Psoas muscle (tissue), 7 donors: ENCODE data around the gene KRTAP4-11. TPM values are rescaled to one million over a fixed set of nuclear protein-coding genes. Genes with fewer than 3 reads are reported as not detected.

Experiments used
- polyA plus RNA-seq, 3 donors: library from polyadenylated mRNA; stranded (reverse); fragments of 200-250 nt; gene quantifications; one replicate each; pipeline ENCODE4 v1.2.3, GENCODE V29; 2013
- total RNA-seq, 4 donors: library from RNA; stranded (reverse); fragmentation: NEBNext Ultra II Directional in 2 of 4; extraction: Animal tissue kit (Norgen Biotek cat#: 25700) in 2 of 4; gene quantifications; one replicate each; pipeline versions ENCODE4 v1.2.1 to v1.2.4, GENCODE V29; 2021 to 2023
- donor health status: healthy with polysubstance abuse.
- donor health status: DM: no; HTN: no; CAD: no; lungs with moderate emphysema.
- donor health status: Bipolar disorder and iron deficiency.
- donor health status: healthy.
- donor health status: DM: no; HTN: no; CAD: no.
- donor health status: DM: no; HTN: no; CAD: no.
- donor health status: DM: yes; HTN: yes; CAD: no.

The KRTAP4-11 gene
- total and polyA plus RNA-seq, 7 donors, result not detected

Other genes starting within 250 kb of the KRTAP4-11 start
Only the 30 nearest of the 38 such genes appear.
- not detected for gene KRT40, start 134.0 kb downstream of the KRTAP4-11 start, total RNA-seq
- not detected for gene KRT40, start 134.0 kb downstream of the KRTAP4-11 start, polyA plus RNA-seq
- not detected for gene KRTAP3-3, start 124.2 kb downstream of the KRTAP4-11 start, total RNA-seq
- not detected for gene KRTAP3-3, start 124.2 kb downstream of the KRTAP4-11 start, polyA plus RNA-seq
- gene KRTAP3-2, start 118.5 kb downstream of the KRTAP4-11 start, total RNA-seq, result not detected
- gene KRTAP3-2, start 118.5 kb downstream of the KRTAP4-11 start, polyA plus RNA-seq, result not detected
- gene KRTAP3-1, start 109.2 kb downstream of the KRTAP4-11 start, total RNA-seq, result not detected
- gene KRTAP3-1, start 109.2 kb downstream of the KRTAP4-11 start, polyA plus RNA-seq, result not detected
- not detected for gene KRTAP1-5, start 91.2 kb downstream of the KRTAP4-11 start, total RNA-seq
- not detected for gene KRTAP1-5, start 91.2 kb downstream of the KRTAP4-11 start, polyA plus RNA-seq
- not detected for gene KRTAP1-4, start 88.2 kb downstream of the KRTAP4-11 start, total RNA-seq
- not detected for gene KRTAP1-4, start 88.2 kb downstream of the KRTAP4-11 start, polyA plus RNA-seq
- not detected for gene KRTAP1-3, start 83.5 kb downstream of the KRTAP4-11 start, total RNA-seq
- gene KRTAP1-3, start 83.5 kb downstream of the KRTAP4-11 start, polyA plus RNA-seq, result not detected
- gene KRTAP1-1, start 76.9 kb downstream of the KRTAP4-11 start, total RNA-seq, result not detected
- gene KRTAP1-1, start 76.9 kb downstream of the KRTAP4-11 start, polyA plus RNA-seq, result not detected
- gene KRTAP2-1, start 71.1 kb downstream of the KRTAP4-11 start, total RNA-seq, result not detected
- gene KRTAP2-1, start 71.1 kb downstream of the KRTAP4-11 start, polyA plus RNA-seq, result not detected
- gene KRTAP2-2, start 63.1 kb downstream of the KRTAP4-11 start, total RNA-seq, result not detected
- not detected for gene KRTAP2-2, start 63.1 kb downstream of the KRTAP4-11 start, polyA plus RNA-seq
- not detected for gene KRTAP2-3, start 58.3 kb downstream of the KRTAP4-11 start, total RNA-seq
- gene KRTAP2-3, start 58.3 kb downstream of the KRTAP4-11 start, polyA plus RNA-seq, result not detected
- gene KRTAP2-4, start 52.5 kb downstream of the KRTAP4-11 start, total RNA-seq, result not detected
- not detected for gene KRTAP2-4, start 52.5 kb downstream of the KRTAP4-11 start, polyA plus RNA-seq
- gene KRTAP4-7, start 34.2 kb downstream of the KRTAP4-11 start, total RNA-seq, result not detected
- not detected for gene KRTAP4-7, start 34.2 kb downstream of the KRTAP4-11 start, polyA plus RNA-seq
- gene KRTAP4-8, start 20.2 kb downstream of the KRTAP4-11 start, total RNA-seq, result not detected
- gene KRTAP4-8, start 20.2 kb downstream of the KRTAP4-11 start, polyA plus RNA-seq, result not detected
- gene KRTAP4-16, start 16.2 kb downstream of the KRTAP4-11 start, total RNA-seq, result not detected
- gene KRTAP4-16, start 16.2 kb downstream of the KRTAP4-11 start, polyA plus RNA-seq, result not detected
- gene KRTAP4-9, start 13.0 kb downstream of the KRTAP4-11 start, total RNA-seq, result not detected
- gene KRTAP4-9, start 13.0 kb downstream of the KRTAP4-11 start, polyA plus RNA-seq, result not detected
- gene KRTAP4-12, start 5.8 kb upstream of the KRTAP4-11 start, total RNA-seq, result not detected
- gene KRTAP4-12, start 5.8 kb upstream of the KRTAP4-11 start, polyA plus RNA-seq, result not detected
- gene KRTAP4-6, start 22.2 kb upstream of the KRTAP4-11 start, total RNA-seq, result not detected
- not detected for gene KRTAP4-6, start 22.2 kb upstream of the KRTAP4-11 start, polyA plus RNA-seq
- not detected for gene KRTAP4-5, start 31.5 kb upstream of the KRTAP4-11 start, total RNA-seq
- gene KRTAP4-5, start 31.5 kb upstream of the KRTAP4-11 start, polyA plus RNA-seq, result not detected
- gene KRTAP4-4, start 42.4 kb upstream of the KRTAP4-11 start, total RNA-seq, result not detected
- gene KRTAP4-4, start 42.4 kb upstream of the KRTAP4-11 start, polyA plus RNA-seq, result not detected
- not detected for gene KRTAP4-3, start 49.8 kb upstream of the KRTAP4-11 start, total RNA-seq
- not detected for gene KRTAP4-3, start 49.8 kb upstream of the KRTAP4-11 start, polyA plus RNA-seq
- gene KRTAP4-2, start 59.8 kb upstream of the KRTAP4-11 start, total RNA-seq, result not detected
- gene KRTAP4-2, start 59.8 kb upstream of the KRTAP4-11 start, polyA plus RNA-seq, result not detected
- gene KRTAP4-1, start 66.5 kb upstream of the KRTAP4-11 start, total RNA-seq, result not detected
- gene KRTAP4-1, start 66.5 kb upstream of the KRTAP4-11 start, polyA plus RNA-seq, result not detected
- gene KRTAP9-1, start 71.5 kb upstream of the KRTAP4-11 start, total RNA-seq, result not detected
- gene KRTAP9-1, start 71.5 kb upstream of the KRTAP4-11 start, polyA plus RNA-seq, result not detected
- gene KRTAP9-2, start 108.3 kb upstream of the KRTAP4-11 start, total RNA-seq, result not detected
- not detected for gene KRTAP9-2, start 108.3 kb upstream of the KRTAP4-11 start, polyA plus RNA-seq
- not detected for gene KRTAP9-3, start 114.1 kb upstream of the KRTAP4-11 start, total RNA-seq
- not detected for gene KRTAP9-3, start 114.1 kb upstream of the KRTAP4-11 start, polyA plus RNA-seq
- not detected for gene KRTAP9-8, start 119.6 kb upstream of the KRTAP4-11 start, total RNA-seq
- not detected for gene KRTAP9-8, start 119.6 kb upstream of the KRTAP4-11 start, polyA plus RNA-seq
- not detected for gene KRTAP9-4, start 131.3 kb upstream of the KRTAP4-11 start, total RNA-seq
- not detected for gene KRTAP9-4, start 131.3 kb upstream of the KRTAP4-11 start, polyA plus RNA-seq
- not detected for gene KRTAP9-9, start 137.0 kb upstream of the KRTAP4-11 start, total RNA-seq
- not detected for gene KRTAP9-9, start 137.0 kb upstream of the KRTAP4-11 start, polyA plus RNA-seq
- not detected for gene KRTAP9-6, start 147.0 kb upstream of the KRTAP4-11 start, total RNA-seq
- gene KRTAP9-6, start 147.0 kb upstream of the KRTAP4-11 start, polyA plus RNA-seq, result not detected